HG03159 (cell line): ENCODE data around the gene BCL6B.

Experiments
- ATAC-seq: cut with Tn5 transposase; IDR thresholded peaks from one replicate; pipeline ENCODE4 v1.9.1; 2021; ENCODE audit warnings: mild to moderate bottlenecking, moderate library complexity; ENCODE audit not compliant: unreplicated experiment

Gene BCL6B

GRCh38 chr17:7056386-7056785 lies 33.5 kb downstream of the BCL6B start:
- no peak for ATAC-seq

GRCh38 chr17:7058831-7059447 lies 36.1 kb downstream of the BCL6B start:
- no peak for ATAC-seq

GRCh38 chr17:7060165-7060891 lies 37.5 kb downstream of the BCL6B start:
- no peak for ATAC-seq

GRCh38 chr17:7063518-7064094 lies 40.8 kb downstream of the BCL6B start:
- no peak for ATAC-seq

GRCh38 chr17:7064261-7064660 lies 41.4 kb downstream of the BCL6B start:
- no peak for ATAC-seq

GRCh38 chr17:7067198-7067597 lies 44.3 kb downstream of the BCL6B start:
- no peak for ATAC-seq

GRCh38 chr17:7068268-7068667 lies 45.4 kb downstream of the BCL6B start:
- no peak for ATAC-seq

GRCh38 chr17:7070712-7071111 lies 47.9 kb downstream of the BCL6B start:
- no peak for ATAC-seq

- ATAC-seq = no peak
These were observed 49.6 kb downstream of the BCL6B start for GRCh38 chr17:7072406-7072805.

GRCh38 chr17:7074931-7075330 lies 52.1 kb downstream of the BCL6B start:
- no peak for ATAC-seq

- ATAC-seq = no peak
These were observed 55.2 kb downstream of the BCL6B start for GRCh38 chr17:7077911-7078546.

GRCh38 chr17:7078711-7079110 lies 55.9 kb downstream of the BCL6B start:
- ATAC-seq = no peak
